GM10248 (cell line): ENCODE results near the gene MYH6.
"Not testable (repeated sequence)": the region's sequence is repeated elsewhere in the genome, so short reads cannot be mapped to it uniquely, and the experiment has no call there.

Experiments used
- CTCF ChIA-PET: fragments of 300-600 bp; sonication (Branson Sonifier 250); formaldehyde crosslinking; extraction: SDS; loops from one replicate; lab custom pipeline; 2021; ENCODE audit warnings: antibody characterized with exemption; lab: Yijun Ruan, JAX
- POLR2A ChIA-PET: fragments of 350-650 bp; sonication (Branson Sonifier 250); formaldehyde crosslinking; extraction: SDS; loops from one replicate; lab custom pipeline; 2020; ENCODE audit warnings: antibody characterized with exemption; lab: Yijun Ruan, JAX
- DNase-seq: peaks from one replicate; pipeline ENCODE4 v3.0.0; 2012; ENCODE audit errors: extremely low spot score
- TF ChIP-seq, protein P1 (sequence below): IDR thresholded peaks from 2 replicates; pipeline ENCODE4 v1.5.1; 2012; ENCODE audit warnings: mild to moderate bottlenecking, low read depth; ENCODE audit errors: extremely low read depth, missing control alignments, control extremely low read depth

The MYH6 gene

DNA sequence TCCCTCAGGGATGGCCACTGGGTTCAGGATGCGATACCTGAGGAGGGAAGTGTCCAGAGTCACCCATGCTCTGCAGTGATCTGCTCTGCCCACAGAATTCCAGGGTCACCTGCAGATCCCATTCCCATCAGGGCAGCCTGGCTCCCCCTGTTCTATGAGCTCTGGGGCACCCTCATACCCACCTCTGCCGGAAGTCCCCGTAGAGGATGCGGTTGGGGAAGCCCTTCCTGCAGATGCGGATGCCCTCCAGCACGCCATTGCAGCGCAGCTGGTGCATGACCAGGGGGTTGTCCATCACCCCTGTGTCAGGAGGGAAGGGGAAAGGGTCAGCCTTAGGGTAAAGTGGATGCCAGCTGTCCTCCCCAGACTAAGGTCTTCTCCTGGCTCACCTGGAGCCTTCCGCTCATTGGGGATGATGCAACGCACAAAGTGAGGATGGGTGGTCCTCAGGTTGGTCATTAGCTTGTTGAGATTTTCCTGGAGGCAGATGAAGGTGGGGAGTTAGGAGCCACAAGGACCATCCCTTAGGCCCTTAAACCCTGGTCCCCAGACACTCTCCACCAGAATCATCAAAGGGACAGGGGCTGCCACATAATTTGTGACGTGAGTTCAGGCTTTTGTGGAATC is 11.2 kb downstream of the MYH6 start:
- CTCF ChIA-PET = interaction anchor here (1.1 to 5.7 kb wide), 2 partner anchors 17 to 57 kb away, joined by 3 to 33 read pairs; no protein-coding TSS in a partner anchor
- no peak for DNase-seq
- TF ChIP-seq, protein P1, sequence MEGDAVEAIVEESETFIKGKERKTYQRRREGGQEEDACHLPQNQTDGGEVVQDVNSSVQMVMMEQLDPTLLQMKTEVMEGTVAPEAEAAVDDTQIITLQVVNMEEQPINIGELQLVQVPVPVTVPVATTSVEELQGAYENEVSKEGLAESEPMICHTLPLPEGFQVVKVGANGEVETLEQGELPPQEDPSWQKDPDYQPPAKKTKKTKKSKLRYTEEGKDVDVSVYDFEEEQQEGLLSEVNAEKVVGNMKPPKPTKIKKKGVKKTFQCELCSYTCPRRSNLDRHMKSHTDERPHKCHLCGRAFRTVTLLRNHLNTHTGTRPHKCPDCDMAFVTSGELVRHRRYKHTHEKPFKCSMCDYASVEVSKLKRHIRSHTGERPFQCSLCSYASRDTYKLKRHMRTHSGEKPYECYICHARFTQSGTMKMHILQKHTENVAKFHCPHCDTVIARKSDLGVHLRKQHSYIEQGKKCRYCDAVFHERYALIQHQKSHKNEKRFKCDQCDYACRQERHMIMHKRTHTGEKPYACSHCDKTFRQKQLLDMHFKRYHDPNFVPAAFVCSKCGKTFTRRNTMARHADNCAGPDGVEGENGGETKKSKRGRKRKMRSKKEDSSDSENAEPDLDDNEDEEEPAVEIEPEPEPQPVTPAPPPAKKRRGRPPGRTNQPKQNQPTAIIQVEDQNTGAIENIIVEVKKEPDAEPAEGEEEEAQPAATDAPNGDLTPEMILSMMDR = no peak
- POLR2A ChIA-PET = no interaction called here

DNA sequence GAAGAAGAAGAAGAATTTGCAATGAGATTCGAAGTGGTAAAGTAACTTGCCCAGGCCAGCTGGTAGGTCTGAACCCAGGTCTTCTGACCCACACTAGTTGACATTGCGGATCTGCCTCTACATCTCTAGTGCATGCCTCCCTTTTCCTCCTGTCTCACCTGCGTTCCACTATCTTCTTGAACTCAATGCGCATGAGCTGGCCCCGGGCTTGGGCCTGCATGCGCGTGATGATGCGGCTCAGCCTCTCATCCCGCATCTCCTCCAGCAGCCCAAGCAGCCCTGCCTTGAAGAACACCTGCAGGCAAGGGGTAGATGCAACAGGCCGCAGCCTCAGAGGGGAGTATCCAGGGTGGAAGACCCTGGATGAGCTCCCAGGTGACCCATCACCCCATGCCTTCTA is 11.9 kb downstream of the MYH6 start:
- no peak for DNase-seq
- POLR2A ChIA-PET = no interaction called here
- CTCF ChIA-PET = interaction anchor here (5.7 kb wide), 1 partner anchor 17 kb away, joined by 33 read pairs; no protein-coding TSS in a partner anchor
- TF ChIP-seq, protein P1 = no peak

DNA sequence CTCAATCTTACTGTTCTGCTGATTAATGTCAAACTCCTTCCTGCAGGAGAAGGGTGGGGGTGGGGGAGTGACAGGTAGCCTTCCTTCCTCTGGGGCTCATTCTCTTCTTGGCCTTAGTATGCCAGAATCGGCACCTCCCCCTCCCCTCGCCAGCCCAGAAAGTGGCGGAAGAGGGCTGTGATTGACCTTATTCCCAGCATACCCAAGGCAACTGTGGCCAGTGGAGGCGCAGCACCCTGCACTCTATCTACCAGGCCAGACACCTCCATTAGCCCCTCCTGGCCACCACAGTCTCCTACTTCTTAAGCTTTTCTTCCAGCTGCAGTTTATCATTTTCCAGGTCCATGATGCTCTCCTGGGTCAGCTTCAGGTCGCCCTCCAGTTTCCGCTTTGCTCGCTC is 15.5 kb downstream of the MYH6 start:
- TF ChIP-seq, protein P1 = no peak
- POLR2A ChIA-PET = no interaction called here
- CTCF ChIA-PET = interaction anchor here (0.9 to 5.7 kb wide), 3 partner anchors 13 to 69 kb away, joined by 3 to 33 read pairs (median 3); no protein-coding TSS in a partner anchor
- no peak for DNase-seq

DNA sequence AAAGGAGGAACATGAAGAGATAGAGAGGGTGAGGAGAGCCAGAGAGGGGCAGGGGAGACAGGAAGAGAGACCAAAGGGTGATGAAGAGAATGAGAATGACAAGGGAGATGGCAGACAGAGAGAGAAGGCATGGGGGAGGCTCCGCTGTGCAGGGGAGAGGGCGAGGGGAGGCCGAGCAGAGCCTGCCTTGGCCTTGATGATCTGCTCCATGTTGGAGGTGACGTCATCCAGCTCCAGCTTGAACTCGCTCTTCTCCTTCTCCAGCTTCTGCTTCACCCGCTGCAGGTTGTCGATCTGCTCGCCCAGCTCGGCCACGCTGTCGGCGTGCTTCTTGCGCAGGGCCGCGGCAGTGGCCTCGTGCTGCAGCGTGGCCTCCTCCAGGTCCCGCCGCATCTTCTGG is 18.2 kb downstream of the MYH6 start:
- CTCF ChIA-PET = interaction anchor here (2.8 kb wide), 1 partner anchor 10 kb away, joined by 16 read pairs; no protein-coding TSS in a partner anchor
- POLR2A ChIA-PET, DNase-seq: not testable (repeated sequence)

DNA sequence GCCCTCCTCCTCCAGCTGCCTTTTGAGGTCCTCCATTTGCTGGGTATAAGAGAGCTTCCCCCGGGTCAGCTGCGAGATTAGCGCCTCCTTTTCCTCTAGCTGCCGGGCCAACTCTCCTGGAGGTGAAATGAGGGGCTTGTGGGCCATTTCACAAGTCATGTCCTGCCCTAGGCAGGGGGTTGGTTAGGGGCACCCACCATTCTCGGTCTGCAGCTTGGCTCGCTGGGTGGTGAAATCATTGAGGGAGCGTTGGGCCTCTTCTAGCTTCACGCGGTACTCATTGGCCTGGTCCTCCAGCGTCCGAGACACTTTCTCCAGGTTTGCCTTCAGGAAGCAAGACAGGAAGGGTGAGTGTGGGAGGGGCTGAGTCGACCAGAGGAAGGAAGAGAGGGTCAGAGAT is 18.7 kb downstream of the MYH6 start:
- TF ChIP-seq, protein P1 = no peak
- ChIA-PET CTCF (interaction anchor here (2.8 kb wide), 1 partner anchor 10 kb away, joined by 16 read pairs; no protein-coding TSS in a partner anchor), POLR2A (no interaction called here)
- DNase-seq = no peak

DNA sequence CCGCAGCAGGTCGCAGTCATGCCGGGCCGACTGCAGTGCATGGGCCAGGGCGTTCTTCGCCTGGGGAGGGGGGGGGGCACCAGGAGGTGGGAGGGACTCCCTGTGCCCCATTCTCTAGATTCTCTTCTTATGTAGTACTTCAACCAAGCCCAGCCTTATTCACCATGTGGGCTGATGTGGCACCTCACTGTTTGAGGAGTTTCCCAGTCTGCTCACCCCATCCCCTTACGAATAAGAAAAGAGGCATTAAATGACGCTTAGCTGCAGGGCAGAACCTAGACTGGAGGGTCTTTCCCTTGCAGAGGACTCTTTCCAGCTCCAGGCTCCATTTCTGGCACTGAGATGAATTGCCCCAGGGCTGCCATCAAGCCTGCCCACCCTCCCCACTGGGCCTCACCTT is 19.1 kb downstream of the MYH6 start:
- DNase-seq = no peak
- ChIA-PET CTCF (interaction anchor here (1.1 to 2.8 kb wide), 2 partner anchors 9 to 12 kb away, joined by 3 to 16 read pairs; partner anchors contain the start of gene CMTM5), POLR2A (no interaction called here)
- TF ChIP-seq, protein P1 = no peak
